ENCODE data around the gene PPP1R26.
"Not testable (repeated sequence)": the region's sequence is repeated elsewhere in the genome, so short reads cannot be mapped to it uniquely, and the experiment has no call there.

PPP1R26 gene

GRCh38 chr9:135512904-135513303 is 33.3 kb downstream of the PPP1R26 start:
- Mint-ChIP-seq H3K36me3 (peaks cover under 1% of the 10 kb centered on the region), H3K4me1 (no peaks in the 10 kb centered on the region), H3K4me3 (no peak overlapping the region), H3K27ac (no peak overlapping the region), H3K9me3 (peaks cover 10% of the 10 kb centered on the region), H3K27me3 (peaks cover 5% of the 10 kb centered on the region)
- DNase-seq (ENCODE audit: low spot score in 2 of 2) (no peak), ATAC-seq (ENCODE audit: low read depth) (no peak)

- Mint-ChIP-seq H3K4me3 (no peak overlapping the region), H3K4me1 (no peaks in the 10 kb centered on the region), H3K27me3 (peaks cover 3% of the 10 kb centered on the region), H3K27ac (no peak overlapping the region), H3K9me3 (peaks cover 10% of the 10 kb centered on the region), H3K36me3 (no peaks in the 10 kb centered on the region)
- ATAC-seq (ENCODE audit: low read depth), result no peak
- no peak for DNase-seq (ENCODE audit: low spot score in 2 of 2)
Observed at GRCh38 chr9:135513351-135513846, 33.8 kb downstream of the PPP1R26 start.

- DNase-seq (ENCODE audit: low spot score in 2 of 2); H3K27me3 Mint-ChIP-seq; ATAC-seq (ENCODE audit: low read depth); H3K36me3 Mint-ChIP-seq; H3K4me3 Mint-ChIP-seq; H3K27ac Mint-ChIP-seq; H3K4me1 Mint-ChIP-seq; H3K9me3 Mint-ChIP-seq: not testable (repeated sequence)
Observed at GRCh38 chr9:135513906-135514305, 34.3 kb downstream of the PPP1R26 start.

- no peak for ATAC-seq (ENCODE audit: low read depth)
- H3K4me1 Mint-ChIP-seq, result no peaks in the 10 kb centered on the region
- H3K4me3 Mint-ChIP-seq, result no peak overlapping the region
- H3K9me3 Mint-ChIP-seq, result peaks cover 4% of the 10 kb centered on the region
- peaks cover 4% of the 10 kb centered on the region for H3K27me3 Mint-ChIP-seq
- no peak for DNase-seq (ENCODE audit: low spot score in 2 of 2)
- H3K27ac Mint-ChIP-seq, result no peak overlapping the region
- H3K36me3 Mint-ChIP-seq, result no peaks in the 10 kb centered on the region
Observed at GRCh38 chr9:135514342-135515082, 34.9 kb downstream of the PPP1R26 start.

- H3K9me3 Mint-ChIP-seq, result no peaks in the 10 kb centered on the region
- no peak overlapping the region for H3K27ac Mint-ChIP-seq
- no peaks in the 10 kb centered on the region for H3K4me1 Mint-ChIP-seq
- ATAC-seq (ENCODE audit: low read depth) (no peak), DNase-seq (ENCODE audit: low spot score in 2 of 2) (no peak)
- H3K4me3 Mint-ChIP-seq, result no peak overlapping the region
- peaks cover 5% of the 10 kb centered on the region for H3K27me3 Mint-ChIP-seq
- H3K36me3 Mint-ChIP-seq, result no peaks in the 10 kb centered on the region
Observed at GRCh38 chr9:135515083-135515951, 35.7 kb downstream of the PPP1R26 start.

GRCh38 chr9:135516132-135516860 is 36.7 kb downstream of the PPP1R26 start:
- H3K4me3 Mint-ChIP-seq, result no peak overlapping the region
- no peaks in the 10 kb centered on the region for H3K36me3 Mint-ChIP-seq
- H3K27ac Mint-ChIP-seq, result no peak overlapping the region
- no peak for ATAC-seq (ENCODE audit: low read depth)
- DNase-seq (ENCODE audit: low spot score in 2 of 2), result no peak
- H3K9me3 Mint-ChIP-seq, result no peaks in the 10 kb centered on the region
- peaks cover 8% of the 10 kb centered on the region for H3K27me3 Mint-ChIP-seq
- no peaks in the 10 kb centered on the region for H3K4me1 Mint-ChIP-seq

GRCh38 chr9:135517407-135517822 is 37.8 kb downstream of the PPP1R26 start:
- Mint-ChIP-seq H3K9me3 (no peaks in the 10 kb centered on the region), H3K4me3 (no peak overlapping the region), H3K4me1 (no peaks in the 10 kb centered on the region), H3K36me3 (no peaks in the 10 kb centered on the region), H3K27me3 (peaks cover 8% of the 10 kb centered on the region), H3K27ac (no peak overlapping the region)
- DNase-seq (ENCODE audit: low spot score in 2 of 2) (no peak), ATAC-seq (ENCODE audit: low read depth) (no peak)

- H3K9me3 Mint-ChIP-seq, result no peaks in the 10 kb centered on the region
- no peaks in the 10 kb centered on the region for H3K4me1 Mint-ChIP-seq
- no peaks in the 10 kb centered on the region for H3K36me3 Mint-ChIP-seq
- H3K27ac Mint-ChIP-seq, result no peak overlapping the region
- peaks cover 6% of the 10 kb centered on the region for H3K27me3 Mint-ChIP-seq
- DNase-seq (ENCODE audit: low spot score in 2 of 2) (no peak), ATAC-seq (ENCODE audit: low read depth) (no peak)
- no peak overlapping the region for H3K4me3 Mint-ChIP-seq
Observed at GRCh38 chr9:135519179-135519971, 39.8 kb downstream of the PPP1R26 start.

- Mint-ChIP-seq H3K4me3 (no peak within 1 kb of the TSS), H3K4me1 (no peaks in the 10 kb centered on the region), H3K36me3 (no peaks in the 10 kb centered on the region), H3K27me3 (peaks cover 6% of the 10 kb centered on the region), H3K27ac (no peak within 1 kb of the TSS), H3K9me3 (no peaks in the 10 kb centered on the region)
- DNase-seq (ENCODE audit: low spot score in 2 of 2), result no peak
- no peak for ATAC-seq (ENCODE audit: low read depth)
Observed at GRCh38 chr9:135520916-135521607, 41.5 kb downstream of the PPP1R26 start, which contains the start of gene LCN1. LCN1 (plus strand) TSS chr9:135521440; CDS start chr9:135521498, 58 bp downstream.

- Mint-ChIP-seq H3K27me3 (peaks cover 6% of the 10 kb centered on the region), H3K4me1 (no peaks in the 10 kb centered on the region), H3K4me3 (no peak overlapping the region), H3K36me3 (no peaks in the 10 kb centered on the region), H3K27ac (no peak overlapping the region), H3K9me3 (no peaks in the 10 kb centered on the region)
- no peak for ATAC-seq (ENCODE audit: low read depth)
- no peak for DNase-seq (ENCODE audit: low spot score in 2 of 2)
Observed at GRCh38 chr9:135521608-135522095, 42.1 kb downstream of the PPP1R26 start.

- ATAC-seq (ENCODE audit: low read depth) (no peak), DNase-seq (ENCODE audit: low spot score in 2 of 2) (no peak)
- no peaks in the 10 kb centered on the region for H3K36me3 Mint-ChIP-seq
- no peak overlapping the region for H3K4me3 Mint-ChIP-seq
- H3K27me3 Mint-ChIP-seq, result peaks cover 6% of the 10 kb centered on the region
- H3K27ac Mint-ChIP-seq, result no peak overlapping the region
- H3K4me1 Mint-ChIP-seq, result no peaks in the 10 kb centered on the region
- no peaks in the 10 kb centered on the region for H3K9me3 Mint-ChIP-seq
Observed at GRCh38 chr9:135522137-135522877, 42.7 kb downstream of the PPP1R26 start.

GRCh38 chr9:135522931-135523330 is 43.3 kb downstream of the PPP1R26 start:
- no peaks in the 10 kb centered on the region for H3K4me1 Mint-ChIP-seq
- H3K4me3 Mint-ChIP-seq, result no peak overlapping the region
- DNase-seq (ENCODE audit: low spot score in 2 of 2) (no peak), ATAC-seq (ENCODE audit: low read depth) (no peak)
- peaks cover 5% of the 10 kb centered on the region for H3K27me3 Mint-ChIP-seq
- H3K36me3 Mint-ChIP-seq, result no peaks in the 10 kb centered on the region
- H3K27ac Mint-ChIP-seq, result no peak overlapping the region
- H3K9me3 Mint-ChIP-seq, result no peaks in the 10 kb centered on the region
